WI38 (cell line): ENCODE data around the gene TTC3.

ENCODE experiments used
- H3K4me3 ChIP-seq: 2 replicates; pipeline ENCODE4 v1.5.1; 2011; ENCODE audit warnings: low read depth, mild to moderate bottlenecking, control low read depth, low read length
- CTCF ChIP-seq: IDR thresholded peaks from 2 replicates; pipeline ENCODE4 v1.5.1; 2012; ENCODE audit warnings: low read depth, mild to moderate bottlenecking, control low read depth, low read length

The TTC3 gene

GRCh38 chr21:37226041-37226920 is 153.2 kb downstream of the TTC3 start:
- TF ChIP-seq CTCF, result no peak
- H3K4me3 ChIP-seq, result no peak overlapping the region

- no peak overlapping the region for H3K4me3 ChIP-seq
- TF ChIP-seq CTCF, result no peak
Measured at GRCh38 chr21:37227071-37228002, 154.3 kb downstream of the TTC3 start.

GRCh38 chr21:37228003-37228400 is 154.9 kb downstream of the TTC3 start:
- H3K4me3 ChIP-seq, result no peak overlapping the region
- TF ChIP-seq CTCF, result no peak

GRCh38 chr21:37230632-37231248 is 157.7 kb downstream of the TTC3 start:
- H3K4me3 ChIP-seq, result no peak overlapping the region
- no peak for TF ChIP-seq CTCF

- H3K4me3 ChIP-seq, result no peak overlapping the region
- TF ChIP-seq CTCF, result no peak
Measured at GRCh38 chr21:37231249-37231645, 158.2 kb downstream of the TTC3 start.

- no peak overlapping the region for H3K4me3 ChIP-seq
- TF ChIP-seq CTCF, result no peak
Measured at GRCh38 chr21:37231671-37232070, 158.6 kb downstream of the TTC3 start.
